ENCODE results near the gene TMEM186.

Gene TMEM186

GRCh38 chr16:8831871-8832716, 34.7 kb upstream of the TMEM186 start:
- H3K4me3 ChIP-seq (ENCODE audit: low read length): no peak overlapping the region
- DNase-seq (ENCODE audit: low read depth): no peak
- no peak for TF ChIP-seq CTCF (IDR thresholded peaks at IDR 0.05; ENCODE audit: insufficient read depth, low read depth, low read length, missing control alignments)

- DNase-seq (ENCODE audit: low read depth): no peak
- TF ChIP-seq CTCF (IDR thresholded peaks at IDR 0.05; ENCODE audit: insufficient read depth, low read depth, low read length, missing control alignments): no peak
- no peak overlapping the region for H3K4me3 ChIP-seq (ENCODE audit: low read length)
Observed at GRCh38 chr16:8831450-8831849, 34.0 kb upstream of the TMEM186 start.

- peak; percentile 91 for DNase-seq (ENCODE audit: low read depth)
- no peak for TF ChIP-seq CTCF (IDR thresholded peaks at IDR 0.05; ENCODE audit: insufficient read depth, low read depth, low read length, missing control alignments)
- H3K4me3 ChIP-seq (ENCODE audit: low read length): no peak overlapping the region
Observed at GRCh38 chr16:8828541-8829165, 31.2 kb upstream of the TMEM186 start.

GRCh38 chr16:8826278-8826879, 28.9 kb upstream of the TMEM186 start:
- H3K4me3 ChIP-seq (ENCODE audit: low read length): no peak overlapping the region
- DNase-seq (ENCODE audit: low read depth): no peak
- no peak for TF ChIP-seq CTCF (IDR thresholded peaks at IDR 0.05; ENCODE audit: insufficient read depth, low read depth, low read length, missing control alignments)

GRCh38 chr16:8822403-8822802, 25.0 kb upstream of the TMEM186 start:
- TF ChIP-seq CTCF (IDR thresholded peaks at IDR 0.05; ENCODE audit: insufficient read depth, low read depth, low read length, missing control alignments): no peak
- H3K4me3 ChIP-seq (ENCODE audit: low read length): no peak overlapping the region
- no peak for DNase-seq (ENCODE audit: low read depth)

GRCh38 chr16:8819411-8820034, 22.1 kb upstream of the TMEM186 start:
- no peak for DNase-seq (ENCODE audit: low read depth)
- no peak for TF ChIP-seq CTCF (IDR thresholded peaks at IDR 0.05; ENCODE audit: insufficient read depth, low read depth, low read length, missing control alignments)
- no peak overlapping the region for H3K4me3 ChIP-seq (ENCODE audit: low read length)
